ENCODE measurements around the gene CASP2. TPM values are rescaled to one million over a fixed set of nuclear protein-coding genes. Genes with fewer than 3 reads are reported as not detected.
A peak's percentile ranks its signal among the peaks of the same experiment; 100 is the strongest.

The CASP2 gene
- polyA plus RNA-seq, 3 donors = 7.9 to 30.2 (median 12.2) TPM

DNA sequence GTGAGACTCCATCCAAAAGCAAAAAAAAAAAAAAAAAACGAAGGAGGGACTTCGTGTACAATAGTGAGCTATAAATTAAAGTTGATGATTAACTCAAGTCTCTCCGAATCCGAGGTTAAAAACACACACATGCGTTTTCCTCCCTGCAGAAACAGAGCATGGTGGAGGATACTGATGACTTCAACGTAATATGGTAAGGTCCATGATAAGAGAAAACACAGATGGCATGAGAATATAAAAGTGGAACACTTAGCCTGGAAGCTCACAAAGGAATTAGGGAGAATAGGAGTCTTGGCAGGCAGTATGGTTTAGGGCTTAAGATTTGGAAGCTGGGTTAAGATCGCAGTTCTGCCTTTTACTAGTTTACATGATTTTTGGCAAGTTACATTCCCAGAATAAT, 45.0 kb upstream of the CASP2 start:
- no peak for DNase-seq
- H3K9me3 Mint-ChIP-seq = peaks cover 0 to 4% (median 0%) of the 10 kb centered on the region in 7 donors
- peaks cover 72 to 95% of the 10 kb centered on the region in 2 donors for H3K4me1 ChIP-seq (ENCODE audit: control insufficient read depth in 1 of 2, insufficient read depth in 2 of 2, low read length in 2 of 2)
- H3K36me3 ChIP-seq (replicated peaks in 1 of 2; ENCODE audit: control insufficient read depth in 1 of 2, insufficient read depth in 2 of 2, low read length in 2 of 2) = no peaks in the 10 kb centered on the region
- H3K27me3 ChIP-seq (ENCODE audit: control insufficient read depth in 2 of 2, insufficient read depth in 2 of 2, low read length in 2 of 2) = no peaks in the 10 kb centered on the region
- peaks cover 78% of the 10 kb centered on the region for H3K4me1 Mint-ChIP-seq
- H3K36me3 Mint-ChIP-seq = peaks cover 0 to 1% of the 10 kb centered on the region in 2 donors
- H3K27me3 Mint-ChIP-seq (ENCODE audit: low read depth in 3 of 3) = peaks cover 0 to 3% (median 0%) of the 10 kb centered on the region in 3 donors
- H3K9me3 ChIP-seq (replicated peaks in 1 of 2; ENCODE audit: control insufficient read depth in 1 of 2, insufficient read depth in 1 of 2, low read length in 2 of 2) = no peaks in the 10 kb centered on the region
- TF ChIP-seq, protein P1, sequence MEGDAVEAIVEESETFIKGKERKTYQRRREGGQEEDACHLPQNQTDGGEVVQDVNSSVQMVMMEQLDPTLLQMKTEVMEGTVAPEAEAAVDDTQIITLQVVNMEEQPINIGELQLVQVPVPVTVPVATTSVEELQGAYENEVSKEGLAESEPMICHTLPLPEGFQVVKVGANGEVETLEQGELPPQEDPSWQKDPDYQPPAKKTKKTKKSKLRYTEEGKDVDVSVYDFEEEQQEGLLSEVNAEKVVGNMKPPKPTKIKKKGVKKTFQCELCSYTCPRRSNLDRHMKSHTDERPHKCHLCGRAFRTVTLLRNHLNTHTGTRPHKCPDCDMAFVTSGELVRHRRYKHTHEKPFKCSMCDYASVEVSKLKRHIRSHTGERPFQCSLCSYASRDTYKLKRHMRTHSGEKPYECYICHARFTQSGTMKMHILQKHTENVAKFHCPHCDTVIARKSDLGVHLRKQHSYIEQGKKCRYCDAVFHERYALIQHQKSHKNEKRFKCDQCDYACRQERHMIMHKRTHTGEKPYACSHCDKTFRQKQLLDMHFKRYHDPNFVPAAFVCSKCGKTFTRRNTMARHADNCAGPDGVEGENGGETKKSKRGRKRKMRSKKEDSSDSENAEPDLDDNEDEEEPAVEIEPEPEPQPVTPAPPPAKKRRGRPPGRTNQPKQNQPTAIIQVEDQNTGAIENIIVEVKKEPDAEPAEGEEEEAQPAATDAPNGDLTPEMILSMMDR (IDR thresholded peaks at IDR 0.05) = no peak
- 93% methylated on average over 3 of the region's 7 CpGs for WGBS (ENCODE audit: insufficient coverage)
- no peak overlapping the region for H3K9ac ChIP-seq (ENCODE audit: insufficient read depth, low read length, poor library complexity, severe bottlenecking)
- peak overlapping the region in 1 of 7 donors; percentile 37 for H3K27ac Mint-ChIP-seq
- no peak overlapping the region for H3K4me3 Mint-ChIP-seq
- no peak overlapping the region for H3K4me3 ChIP-seq (replicated peaks in 1 of 3; ENCODE audit: low read depth in 2 of 3, low read length in 3 of 3)
- intact Hi-C loops (cut with micrococcal nuclease) = loop anchor here in 1 of 2 donors (5.0 to 10.0 kb wide), 3 partner anchors 44 to 172 kb away; partner anchors contain the start of genes CASP2 and ZYX
- no peaks in the 10 kb centered on the region for H3K79me2 ChIP-seq (ENCODE audit: insufficient read depth, low read length)
- no peak overlapping the region for H3K27ac ChIP-seq (ENCODE audit: low read depth in 1 of 2, low read length in 2 of 2)
- H3K4me2 ChIP-seq (replicated peaks; ENCODE audit: extremely low read depth, low read length, poor library complexity, severe bottlenecking) = no peak overlapping the region
- no peaks in the 10 kb centered on the region for H4K20me1 ChIP-seq (ENCODE audit: insufficient read depth, low read length)
- H2AFZ ChIP-seq (ENCODE audit: insufficient read depth, low read depth, low read length, poor library complexity, severe bottlenecking) = no peak overlapping the region

DNA sequence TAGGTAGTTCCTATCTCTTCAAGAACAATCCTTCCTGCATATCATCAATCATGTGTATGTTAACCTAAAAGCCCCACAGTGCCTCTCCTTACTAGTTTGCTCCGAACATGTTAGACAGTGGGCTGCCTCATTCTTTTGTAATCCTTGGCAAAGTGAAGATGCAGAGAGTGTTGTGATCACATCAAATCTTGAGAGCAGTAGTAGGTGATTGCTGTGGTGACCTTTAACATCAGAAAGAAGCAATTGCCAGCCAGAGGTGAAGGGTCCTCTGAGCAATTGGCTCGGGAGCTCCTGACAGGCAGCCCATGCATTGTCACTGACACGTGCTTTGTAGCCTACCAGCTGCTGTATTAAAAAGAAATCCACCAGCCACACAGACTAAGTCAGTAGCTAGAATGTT, 44.5 kb upstream of the CASP2 start:
- H4K20me1 ChIP-seq (ENCODE audit: insufficient read depth, low read length) = no peaks in the 10 kb centered on the region
- Mint-ChIP-seq H3K4me3 (no peak overlapping the region), H3K27ac (peak overlapping the region in 2 of 7 donors; percentile 19 to 41), H3K27me3 (ENCODE audit: low read depth in 3 of 3) (peaks cover 0 to 3% (median 0%) of the 10 kb centered on the region in 3 donors), H3K4me1 (peaks cover 77% of the 10 kb centered on the region), H3K36me3 (peaks cover 0 to 1% of the 10 kb centered on the region in 2 donors), H3K9me3 (peaks cover 0 to 4% (median 0%) of the 10 kb centered on the region in 7 donors)
- DNase-seq = no peak
- H3K79me2 ChIP-seq (ENCODE audit: insufficient read depth, low read length) = no peaks in the 10 kb centered on the region
- 90% methylated on average over 2 of the region's 3 CpGs for WGBS (ENCODE audit: insufficient coverage)
- no peaks in the 10 kb centered on the region for H3K36me3 ChIP-seq (replicated peaks in 1 of 2; ENCODE audit: control insufficient read depth in 1 of 2, insufficient read depth in 2 of 2, low read length in 2 of 2)
- no peak overlapping the region for H3K9ac ChIP-seq (ENCODE audit: insufficient read depth, low read length, poor library complexity, severe bottlenecking)
- intact Hi-C loops (cut with micrococcal nuclease) = loop anchor here in 1 of 2 donors (5.0 to 10.0 kb wide), 3 partner anchors 44 to 171 kb away; partner anchors contain the start of genes CASP2 and ZYX
- TF ChIP-seq, protein P1 (IDR thresholded peaks at IDR 0.05) = no peak
- peaks cover 70 to 95% of the 10 kb centered on the region in 2 donors for H3K4me1 ChIP-seq (ENCODE audit: control insufficient read depth in 1 of 2, insufficient read depth in 2 of 2, low read length in 2 of 2)
- no peak overlapping the region for H2AFZ ChIP-seq (ENCODE audit: insufficient read depth, low read depth, low read length, poor library complexity, severe bottlenecking)
- H3K9me3 ChIP-seq (replicated peaks in 1 of 2; ENCODE audit: control insufficient read depth in 1 of 2, insufficient read depth in 1 of 2, low read length in 2 of 2) = no peaks in the 10 kb centered on the region
- no peak overlapping the region for H3K4me3 ChIP-seq (replicated peaks in 1 of 3; ENCODE audit: low read depth in 2 of 3, low read length in 3 of 3)
- no peak overlapping the region for H3K27ac ChIP-seq (ENCODE audit: low read depth in 1 of 2, low read length in 2 of 2)
- no peaks in the 10 kb centered on the region for H3K27me3 ChIP-seq (ENCODE audit: control insufficient read depth in 2 of 2, insufficient read depth in 2 of 2, low read length in 2 of 2)
- H3K4me2 ChIP-seq (replicated peaks; ENCODE audit: extremely low read depth, low read length, poor library complexity, severe bottlenecking) = no peak overlapping the region

All from CD14-positive monocyte (primary cell).